ENCODE measurements around the gene KCTD1.

KCTD1 gene

GRCh38 chr18:26531605-26532298, 16.6 kb downstream of the KCTD1 start:
- Histone ChIP-seq H3K27me3 (replicated peaks; ENCODE audit: control insufficient read depth, insufficient read depth, low read length) (no peaks in the 10 kb centered on the region), H3K4me3 (replicated peaks; ENCODE audit: low read depth, low read length) (no peak overlapping the region), H3K36me3 (ENCODE audit: control insufficient read depth, insufficient read depth, low read length) (no peaks in the 10 kb centered on the region)
- no peak for DNase-seq (ENCODE audit: extremely low read depth, insufficient read length)
- TF ChIP-seq CTCF (IDR thresholded peaks at IDR 0.05; ENCODE audit: insufficient read depth, low read length, poor library complexity, severe bottlenecking) = no peak

- H3K27me3 ChIP-seq (replicated peaks; ENCODE audit: control insufficient read depth, insufficient read depth, low read length) = no peaks in the 10 kb centered on the region
- H3K36me3 ChIP-seq (ENCODE audit: control insufficient read depth, insufficient read depth, low read length) = no peaks in the 10 kb centered on the region
- DNase-seq (ENCODE audit: extremely low read depth, insufficient read length) = no peak
- no peak for TF ChIP-seq CTCF (IDR thresholded peaks at IDR 0.05; ENCODE audit: insufficient read depth, low read length, poor library complexity, severe bottlenecking)
- no peak overlapping the region for H3K4me3 ChIP-seq (replicated peaks; ENCODE audit: low read depth, low read length)
Observed at GRCh38 chr18:26526966-26527234, 21.5 kb downstream of the KCTD1 start.

- H3K4me3 ChIP-seq (replicated peaks; ENCODE audit: low read depth, low read length) = no peak overlapping the region
- no peaks in the 10 kb centered on the region for H3K36me3 ChIP-seq (ENCODE audit: control insufficient read depth, insufficient read depth, low read length)
- no peak for DNase-seq (ENCODE audit: extremely low read depth, insufficient read length)
- H3K27me3 ChIP-seq (replicated peaks; ENCODE audit: control insufficient read depth, insufficient read depth, low read length) = no peaks in the 10 kb centered on the region
- TF ChIP-seq CTCF (IDR thresholded peaks at IDR 0.05; ENCODE audit: insufficient read depth, low read length, poor library complexity, severe bottlenecking) = no peak
Observed at GRCh38 chr18:26526128-26526965, 22.0 kb downstream of the KCTD1 start.

DNA sequence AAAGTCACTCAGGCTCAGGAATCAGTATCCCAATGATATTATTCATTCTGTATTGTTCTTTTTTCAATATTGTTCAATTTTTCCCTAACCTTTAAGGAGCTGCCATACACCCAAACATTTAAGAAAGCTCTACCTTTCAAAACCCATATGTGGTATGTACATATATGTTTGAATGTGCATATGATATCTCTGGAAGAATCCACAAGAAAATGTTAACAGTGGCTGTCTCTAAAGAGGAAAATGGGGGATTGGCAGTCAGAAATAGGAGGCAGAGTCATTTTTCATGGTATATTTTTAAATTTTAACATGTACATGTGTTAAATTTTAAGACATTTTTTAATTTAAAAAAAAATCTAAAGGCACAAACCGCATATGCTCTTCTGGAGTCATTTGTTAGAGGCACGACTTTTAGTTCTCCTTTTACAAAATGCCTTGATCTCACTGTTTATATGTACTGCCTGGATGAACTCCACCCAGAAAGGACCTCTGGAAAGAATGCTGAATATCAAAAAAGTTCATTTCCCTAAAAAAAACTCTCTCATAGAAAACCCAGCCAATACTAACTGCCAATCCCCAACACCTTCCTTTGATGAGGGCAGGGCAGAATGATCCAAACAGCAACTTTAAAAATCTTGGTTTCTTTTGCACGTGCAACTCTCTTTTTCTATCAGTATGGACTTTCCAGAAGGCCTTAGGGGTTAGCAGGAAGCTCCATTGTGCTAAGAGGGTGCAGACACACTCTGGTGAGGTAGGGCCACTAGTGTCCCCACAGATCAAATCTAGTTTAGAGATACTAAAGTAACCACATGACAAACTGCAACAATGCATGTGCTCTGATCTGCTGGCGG, 23.6 kb downstream of the KCTD1 start:
- no peaks in the 10 kb centered on the region for H3K36me3 ChIP-seq (ENCODE audit: control insufficient read depth, insufficient read depth, low read length)
- no peak for DNase-seq (ENCODE audit: extremely low read depth, insufficient read length)
- H3K27me3 ChIP-seq (replicated peaks; ENCODE audit: control insufficient read depth, insufficient read depth, low read length) = no peaks in the 10 kb centered on the region
- TF ChIP-seq CTCF (IDR thresholded peaks at IDR 0.05; ENCODE audit: insufficient read depth, low read length, poor library complexity, severe bottlenecking) = no peak
- H3K4me3 ChIP-seq (replicated peaks; ENCODE audit: low read depth, low read length) = no peak overlapping the region

DNA sequence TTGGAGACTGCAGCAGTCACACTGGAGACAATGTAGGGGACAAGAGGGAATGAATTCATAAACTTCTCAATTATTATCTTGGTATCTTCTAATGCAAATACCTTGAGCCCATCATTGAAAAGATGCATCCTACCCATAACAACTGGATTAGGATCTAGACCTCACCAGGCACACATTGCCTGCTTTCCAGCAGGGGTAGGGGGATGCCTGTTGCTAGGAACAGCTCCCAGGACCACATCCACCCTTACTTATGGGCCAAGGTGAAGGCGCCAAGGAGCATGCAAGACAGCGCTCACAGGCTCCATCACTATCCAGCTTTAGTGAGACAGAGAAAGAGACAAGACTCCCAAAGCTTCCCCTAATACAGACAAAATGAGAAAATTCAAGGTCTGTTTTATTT, 24.4 kb downstream of the KCTD1 start:
- Histone ChIP-seq H3K27me3 (replicated peaks; ENCODE audit: control insufficient read depth, insufficient read depth, low read length) (no peaks in the 10 kb centered on the region), H3K4me3 (replicated peaks; ENCODE audit: low read depth, low read length) (no peak overlapping the region), H3K36me3 (ENCODE audit: control insufficient read depth, insufficient read depth, low read length) (no peaks in the 10 kb centered on the region)
- no peak for DNase-seq (ENCODE audit: extremely low read depth, insufficient read length)
- TF ChIP-seq CTCF (IDR thresholded peaks at IDR 0.05; ENCODE audit: insufficient read depth, low read length, poor library complexity, severe bottlenecking) = no peak
